Measurements from ENCODE around the gene KAT8. TPM values are rescaled to one million over a fixed set of nuclear protein-coding genes. Genes with fewer than 3 reads are reported as not detected.

The KAT8 gene
- total RNA-seq, 2 experiments from 2014 or later: 114 to 124 TPM

DNA sequence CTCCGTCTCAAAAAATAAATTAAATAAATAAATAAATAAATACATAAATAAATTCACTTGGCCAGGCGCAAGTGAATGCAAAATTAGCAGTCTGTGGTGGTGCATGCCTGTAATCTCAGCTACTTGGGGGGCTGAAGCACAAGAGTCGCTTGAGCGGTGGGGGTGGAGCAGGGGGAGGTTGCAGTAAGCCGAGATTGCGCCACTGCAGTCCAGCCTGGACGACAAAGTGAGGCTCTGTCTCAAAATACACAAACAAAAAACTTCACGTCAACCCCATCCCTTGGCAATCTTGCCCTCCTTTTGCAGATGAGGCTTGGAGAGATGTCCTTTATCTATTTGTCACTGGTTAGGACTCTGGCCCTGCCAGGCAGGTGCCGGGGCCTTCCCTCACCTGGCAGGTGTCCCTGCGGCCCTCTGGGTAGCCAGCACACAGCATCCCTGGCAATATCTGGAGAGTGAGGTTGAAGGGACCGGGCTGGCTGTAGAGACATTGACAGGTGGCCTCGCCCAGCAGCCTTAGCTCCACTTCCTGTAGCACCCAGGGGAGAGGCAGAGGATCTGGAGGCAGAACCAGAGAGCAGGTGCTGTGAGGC lies 28.0 kb downstream of the KAT8 start:
- POLR2A ChIA-PET: interaction anchor here (0.7 to 1.5 kb wide), 2 partner anchors 32 to 71 kb away, joined by 3 to 5 read pairs; partner anchors contain the start of genes ZNF646 and ZNF668
- H3K4me1 Mint-ChIP-seq (ENCODE audit: low read depth): peaks cover 13% of the 10 kb centered on the region
- TF ChIP-seq, protein P1, sequence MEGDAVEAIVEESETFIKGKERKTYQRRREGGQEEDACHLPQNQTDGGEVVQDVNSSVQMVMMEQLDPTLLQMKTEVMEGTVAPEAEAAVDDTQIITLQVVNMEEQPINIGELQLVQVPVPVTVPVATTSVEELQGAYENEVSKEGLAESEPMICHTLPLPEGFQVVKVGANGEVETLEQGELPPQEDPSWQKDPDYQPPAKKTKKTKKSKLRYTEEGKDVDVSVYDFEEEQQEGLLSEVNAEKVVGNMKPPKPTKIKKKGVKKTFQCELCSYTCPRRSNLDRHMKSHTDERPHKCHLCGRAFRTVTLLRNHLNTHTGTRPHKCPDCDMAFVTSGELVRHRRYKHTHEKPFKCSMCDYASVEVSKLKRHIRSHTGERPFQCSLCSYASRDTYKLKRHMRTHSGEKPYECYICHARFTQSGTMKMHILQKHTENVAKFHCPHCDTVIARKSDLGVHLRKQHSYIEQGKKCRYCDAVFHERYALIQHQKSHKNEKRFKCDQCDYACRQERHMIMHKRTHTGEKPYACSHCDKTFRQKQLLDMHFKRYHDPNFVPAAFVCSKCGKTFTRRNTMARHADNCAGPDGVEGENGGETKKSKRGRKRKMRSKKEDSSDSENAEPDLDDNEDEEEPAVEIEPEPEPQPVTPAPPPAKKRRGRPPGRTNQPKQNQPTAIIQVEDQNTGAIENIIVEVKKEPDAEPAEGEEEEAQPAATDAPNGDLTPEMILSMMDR (IDR thresholded peaks at IDR 0.05): no peak

DNA sequence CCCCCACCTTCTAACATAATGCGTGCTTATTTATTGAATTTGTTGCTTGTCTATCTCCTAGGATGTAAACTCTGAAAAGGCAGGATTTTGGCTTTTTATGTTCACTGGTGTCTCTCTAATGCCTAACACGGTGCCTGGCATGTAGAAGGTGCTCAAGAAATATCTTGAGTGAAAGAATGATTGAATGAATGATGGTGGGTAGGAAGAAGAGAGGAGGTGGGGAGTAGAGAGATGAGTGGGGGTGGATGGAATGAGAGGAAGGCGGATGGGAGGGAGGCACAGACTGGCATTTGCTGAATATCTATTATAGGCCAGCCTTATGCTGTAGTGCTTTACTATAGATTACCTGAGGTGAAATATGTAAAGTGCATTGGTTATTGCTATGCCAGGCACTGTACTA lies 30.1 kb downstream of the KAT8 start:
- no peaks in the 10 kb centered on the region for H3K9me3 Mint-ChIP-seq
- H3K4me3 Mint-ChIP-seq: no peak overlapping the region
- CTCF ChIA-PET: no interaction called here
- POLR2A ChIA-PET: no interaction called here
- H3K27me3 ChIP-seq (ENCODE audit: control insufficient read depth in 1 of 2, insufficient read depth in 2 of 2, low read length in 2 of 2): no peaks in the 10 kb centered on the region
- intact Hi-C loops (cut with DNase I, micrococcal nuclease): loop anchor here in 1 of 2 experiments (10.0 kb wide), 1 partner anchor 57 kb away; the partner anchor contains the start of gene PYCARD
- H3K27ac ChIP-seq (ENCODE audit: low read depth in 1 of 2, low read length in 2 of 2): no peak overlapping the region
- no peaks in the 10 kb centered on the region for H3K36me3 Mint-ChIP-seq (ENCODE audit: low read depth)
- no peaks in the 10 kb centered on the region for H3K9me3 ChIP-seq (ENCODE audit: control insufficient read depth in 1 of 2, insufficient read depth in 1 of 2, low read length in 2 of 2)
- TF ChIP-seq, protein P1 (IDR thresholded peaks at IDR 0.05): no peak
- DNase-seq (no peak), ATAC-seq (ENCODE audit: poor library complexity) (no peak)
- H3K36me3 ChIP-seq (ENCODE audit: insufficient read depth, low read length): no peaks in the 10 kb centered on the region
- peaks cover 13% of the 10 kb centered on the region for H3K4me1 ChIP-seq (ENCODE audit: insufficient read depth, low read length)
- no peak overlapping the region for H3K27ac Mint-ChIP-seq
- peaks cover 8% of the 10 kb centered on the region for H3K27me3 Mint-ChIP-seq
- no peak overlapping the region for H3K4me3 ChIP-seq (ENCODE audit: low read length)
- peaks cover 5% of the 10 kb centered on the region for H3K4me1 Mint-ChIP-seq (ENCODE audit: low read depth)

More for the DNA sequence above, 28.0 kb downstream of the KAT8 start:
- no peak overlapping the region for H3K27ac Mint-ChIP-seq
- no peak overlapping the region for H3K4me3 Mint-ChIP-seq
- H3K27me3 Mint-ChIP-seq: peaks cover 8% of the 10 kb centered on the region
- Histone ChIP-seq H3K9me3 (ENCODE audit: control insufficient read depth in 1 of 2, insufficient read depth in 1 of 2, low read length in 2 of 2) (no peaks in the 10 kb centered on the region), H3K27me3 (ENCODE audit: control insufficient read depth in 1 of 2, insufficient read depth in 2 of 2, low read length in 2 of 2) (no peaks in the 10 kb centered on the region), H3K27ac (ENCODE audit: low read depth in 1 of 2, low read length in 2 of 2) (no peak overlapping the region), H3K36me3 (ENCODE audit: insufficient read depth, low read length) (no peaks in the 10 kb centered on the region), H3K4me1 (ENCODE audit: insufficient read depth, low read length) (peaks cover 23% of the 10 kb centered on the region), H3K4me3 (ENCODE audit: low read length) (no peak overlapping the region)
- CTCF ChIA-PET: no interaction called here
- ATAC-seq (ENCODE audit: poor library complexity): no peak
- DNase-seq: peak in 1 of 14 experiments; percentile 14
- H3K9me3 Mint-ChIP-seq: no peaks in the 10 kb centered on the region
- H3K36me3 Mint-ChIP-seq (ENCODE audit: low read depth): no peaks in the 10 kb centered on the region
- intact Hi-C loops (cut with DNase I, micrococcal nuclease): loop anchor here in 1 of 2 experiments (10.0 kb wide), 1 partner anchor 59 kb away; the partner anchor contains the start of gene PYCARD

DNA sequence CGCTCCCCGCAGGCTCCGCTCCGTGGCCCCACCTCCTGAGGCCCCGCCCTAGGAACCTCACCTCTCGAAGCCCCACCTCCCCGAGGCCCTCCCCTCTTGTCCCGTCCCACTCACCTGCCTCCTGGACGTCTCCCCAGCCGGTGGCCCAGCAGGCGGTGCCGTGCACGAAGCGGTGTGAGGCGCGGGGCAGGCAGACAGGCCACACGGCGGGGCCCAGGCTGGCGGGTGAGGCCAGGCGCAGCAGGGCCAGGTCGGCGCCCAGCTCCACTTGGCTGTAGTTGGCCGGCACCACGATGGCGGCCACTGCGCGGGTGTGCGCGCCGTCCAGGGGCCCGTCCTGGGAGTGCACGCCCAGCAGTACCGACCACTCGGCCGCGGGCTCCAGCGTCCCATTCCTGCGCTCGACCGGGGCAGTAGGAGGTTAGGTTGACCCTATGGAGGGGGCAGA lies 30.8 kb downstream of the KAT8 start:
- H3K36me3 ChIP-seq (ENCODE audit: insufficient read depth, low read length): no peaks in the 10 kb centered on the region
- intact Hi-C loops (cut with DNase I, micrococcal nuclease): loop anchor here in 1 of 2 experiments (10.0 kb wide), 1 partner anchor 56 kb away; the partner anchor contains the start of gene PYCARD
- H3K4me3 ChIP-seq (ENCODE audit: low read length): no peak overlapping the region
- Mint-ChIP-seq H3K4me3 (no peak overlapping the region), H3K9me3 (no peaks in the 10 kb centered on the region), H3K36me3 (ENCODE audit: low read depth) (no peaks in the 10 kb centered on the region), H3K27me3 (peaks cover 8% of the 10 kb centered on the region), H3K27ac (no peak overlapping the region), H3K4me1 (ENCODE audit: low read depth) (peaks cover 5% of the 10 kb centered on the region)
- H3K27ac ChIP-seq (ENCODE audit: low read depth in 1 of 2, low read length in 2 of 2): no peak overlapping the region
- peaks cover 6% of the 10 kb centered on the region for H3K4me1 ChIP-seq (ENCODE audit: insufficient read depth, low read length)
- DNase-seq: peak in 1 of 14 experiments; percentile 20
- H3K27me3 ChIP-seq (ENCODE audit: control insufficient read depth in 1 of 2, insufficient read depth in 2 of 2, low read length in 2 of 2): no peaks in the 10 kb centered on the region
- no peak for ATAC-seq (ENCODE audit: poor library complexity)
- TF ChIP-seq, protein P1 (IDR thresholded peaks at IDR 0.05): no peak
- no peaks in the 10 kb centered on the region for H3K9me3 ChIP-seq (ENCODE audit: control insufficient read depth in 1 of 2, insufficient read depth in 1 of 2, low read length in 2 of 2)
- CTCF ChIA-PET: no interaction called here
- POLR2A ChIA-PET: interaction anchor here (1.3 kb wide), 1 partner anchor 31 kb away, joined by 4 read pairs; the partner anchor contains the start of gene FUS

All from CD4-positive, alpha-beta T cell (primary cell).